IMR-90 (cell line): ENCODE measurements around the gene ATG9A. TPM values are rescaled to one million over a fixed set of nuclear protein-coding genes. Genes with fewer than 3 reads are reported as not detected.
A peak's percentile ranks its signal among the peaks of the same experiment; 100 is the strongest.

Source experiments
- ATAC-seq: fragments of 200-7000 bp; cut with Tn5 transposase; 2 replicates; pipeline ENCODE4 v1.9.1; 2020; ENCODE audit warnings: low read depth, mild to moderate bottlenecking, moderate library complexity
- BruUV-seq: library from RNA; stranded (reverse); fragments of 400-500 nt; replicated peaks from 2 replicates; lab custom pipeline; 2021; lab: Mats Ljungman, UMichigan
- CTCF ChIA-PET: fragments of 300-600 bp; formaldehyde crosslinking; extraction: SDS; loops from one replicate; lab custom pipeline; 2021; ENCODE audit warnings: antibody characterized with exemption; lab: Yijun Ruan, JAX
- POLR2A ChIA-PET: fragments of 300-600 bp; sonication (Branson Sonifier 250); formaldehyde crosslinking; loops from one replicate; lab custom pipeline; 2022; ENCODE audit warnings: antibody characterized with exemption; ENCODE audit not compliant: unreplicated experiment; lab: Charles Lee
- DNase-seq: peaks from one replicate; pipeline ENCODE4 v3.0.0; 2013
- H2AFZ ChIP-seq: replicated peaks from 2 replicates; pipeline ENCODE3; 2013; ENCODE audit warnings: low read length, mild to moderate bottlenecking; ENCODE audit not compliant: poor library complexity
- H2AK5ac ChIP-seq: 2 replicates; pipeline ENCODE4 v1.6.1; 2013; ENCODE audit warnings: low read depth, low read length, inconsistent platforms
- H2AK9ac ChIP-seq: replicated peaks from 2 replicates; pipeline ENCODE3; 2013; ENCODE audit warnings: mild to moderate bottlenecking, low read depth, low read length, moderate library complexity; ENCODE audit not compliant: poor library complexity
- H2BK120ac ChIP-seq: 2 replicates; pipeline ENCODE4 v1.6.1; 2013; ENCODE audit warnings: low read depth, low read length, inconsistent platforms
- H2BK15ac ChIP-seq: 3 replicates; pipeline ENCODE4 v1.6.1; 2013; ENCODE audit warnings: low read depth, low read length, inconsistent platforms
- H2BK20ac ChIP-seq: 2 replicates; pipeline ENCODE4 v1.6.1; 2013; ENCODE audit warnings: low read depth, mild to moderate bottlenecking, inconsistent platforms, low read length, moderate library complexity
- H2BK5ac ChIP-seq: 2 replicates; pipeline ENCODE4 v1.6.1; 2013; ENCODE audit warnings: mild to moderate bottlenecking, low read depth, low read length, inconsistent platforms; ENCODE audit not compliant: poor library complexity, severe bottlenecking
- H3K14ac ChIP-seq: replicated peaks from 2 replicates; pipeline ENCODE4 v1.6.1; 2013; ENCODE audit warnings: low read depth, low read length, inconsistent platforms
- H3K18ac ChIP-seq: 2 replicates; pipeline ENCODE4 v1.6.1; 2013; ENCODE audit warnings: low read depth, low read length, control low read depth
- H3K23ac ChIP-seq: 2 replicates; pipeline ENCODE4 v1.6.1; 2013; ENCODE audit warnings: low read depth, low read length, inconsistent platforms
- H3K27ac ChIP-seq: 2 replicates; pipeline ENCODE4 v1.5.1; 2013; ENCODE audit warnings: mild to moderate bottlenecking, control low read depth, low read length; ENCODE audit not compliant: insufficient read depth
- H3K27me3 ChIP-seq: 2 replicates; pipeline ENCODE4 v1.6.1; 2013; ENCODE audit warnings: low read length; ENCODE audit not compliant: control insufficient read depth, insufficient read depth
- H3K36me3 ChIP-seq: 2 replicates; pipeline ENCODE4 v1.6.1; 2013; ENCODE audit warnings: low read length, mixed read lengths; ENCODE audit not compliant: control insufficient read depth, insufficient read depth
- H3K4ac ChIP-seq: 2 replicates; pipeline ENCODE4 v1.6.1; 2013; ENCODE audit warnings: low read depth, low read length, inconsistent platforms
- H3K4me1 ChIP-seq: 2 replicates; pipeline ENCODE4 v1.6.1; 2013; ENCODE audit warnings: low read length, mixed read lengths; ENCODE audit not compliant: control insufficient read depth, insufficient read depth
- H3K4me2 ChIP-seq: 2 replicates; pipeline ENCODE4 v1.6.1; 2013; ENCODE audit warnings: low read depth, mild to moderate bottlenecking, control low read depth, low read length, moderate library complexity
- H3K4me3 ChIP-seq: 2 replicates; pipeline ENCODE4 v1.5.1; 2013; ENCODE audit warnings: low read depth, mild to moderate bottlenecking, control low read depth, low read length, moderate library complexity; ENCODE audit not compliant: insufficient read depth
- H3K56ac ChIP-seq: 2 replicates; pipeline ENCODE4 v1.6.1; 2013; ENCODE audit warnings: low read length, inconsistent platforms; ENCODE audit not compliant: insufficient read depth; ENCODE audit errors: extremely low read depth
- H3K79me1 ChIP-seq, 2 experiments: 2 replicates each; pipeline ENCODE4 v1.6.1; 2013; ENCODE audit warnings: low read length in 2 of 2, inconsistent platforms in 1 of 2, low read depth in 1 of 2
- H3K9ac ChIP-seq: 2 replicates; pipeline ENCODE4 v1.6.1; 2013; ENCODE audit warnings: low read depth, low read length, control low read depth
- H3K9me1 ChIP-seq: 2 replicates; pipeline ENCODE4 v1.6.1; 2013; ENCODE audit warnings: low read length, inconsistent platforms; ENCODE audit not compliant: insufficient read depth
- H3K9me3 ChIP-seq: 2 replicates; pipeline ENCODE4 v1.6.1; 2013; ENCODE audit warnings: low read length; ENCODE audit not compliant: control insufficient read depth, insufficient read depth
- H4K20me1 ChIP-seq: 2 replicates; pipeline ENCODE4 v1.6.1; 2013; ENCODE audit warnings: low read length, inconsistent platforms; ENCODE audit not compliant: insufficient read depth
- H4K5ac ChIP-seq: 2 replicates; pipeline ENCODE4 v1.6.1; 2013; ENCODE audit warnings: mild to moderate bottlenecking, low read depth, low read length, control low read depth
- H4K8ac ChIP-seq, 2 experiments: 2 replicates each; pipeline ENCODE4 v1.6.1; 2013; ENCODE audit warnings: low read depth in 2 of 2, low read length in 2 of 2, control low read depth in 1 of 2, inconsistent platforms in 1 of 2
- H4K91ac ChIP-seq: 2 replicates; pipeline ENCODE4 v1.6.1; 2013; ENCODE audit warnings: low read depth, low read length, inconsistent platforms; ENCODE audit not compliant: insufficient read depth
- FOS ChIP-seq: fragments of 150-350 bp; IDR thresholded peaks from 2 replicates; pipeline ENCODE4 v1.6.1; 2016; ENCODE audit warnings: low read depth, low read length
- MAFK ChIP-seq: IDR thresholded peaks from 2 replicates; pipeline ENCODE4 v1.6.1; 2012; ENCODE audit warnings: low read depth, low read length, improper control_type of control experiment
- MAZ ChIP-seq: IDR thresholded peaks from 2 replicates; pipeline ENCODE4 v1.6.1; 2012; ENCODE audit warnings: low read depth, mild to moderate bottlenecking, low read length, improper control_type of control experiment, moderate library complexity, borderline replicate concordance
- WGBS, 2 experiments: methylation state at CpG; one replicate each; pipeline versions ENCODE4 v1.1.5 to v1.1.7; 2013; ENCODE audit warnings: missing lambda C conversion rate in 2 of 2; ENCODE audit not compliant: insufficient read length in 1 of 2; ENCODE audit errors: extremely low coverage in 2 of 2; 5-methylcytosine and 5-hydroxymethylcytosine counted together
- dilution Hi-C: fragments of 300-500 bp; cut with HindIII; formaldehyde crosslinking; loops from one replicate; pipeline ENCODE4 v1.14.3; 2018; ENCODE audit warnings: low sequenced_read_pairs; ENCODE audit not compliant: unreplicated experiment
- in situ Hi-C: fragments of 300-500 bp; cut with MboI; formaldehyde crosslinking; loops from 3 replicates; pipeline ENCODE4 v1.14.3; 2019; ENCODE audit warnings: low sequenced_read_pairs, inconsistent platforms, mixed read lengths
- intact Hi-C: fragments of 100-400 bp; cut with micrococcal nuclease; formaldehyde crosslinking; loops from 2 replicates; pipeline ENCODE4 v1.10.0; 2022
- polyA plus RNA-seq, 3 experiments: library from polyadenylated mRNA; depleted of rRNA; stranded (reverse); fragments of >200 nt; gene quantifications; 2 replicates each; pipeline ENCODE4 v1.2.3, GENCODE V29; 2012; ENCODE audit warnings: low replicate concordance in 1 of 3
- total RNA-seq: library from RNA; depleted of rRNA; stranded (reverse); fragments of >200 nt; gene quantifications from 2 replicates; pipeline ENCODE4 v1.2.3, GENCODE V29; 2012
- TF ChIP-seq, protein P1 (sequence below): fragments of 150-350 bp; IDR thresholded peaks from 2 replicates; pipeline ENCODE4 v1.6.1; 2017; ENCODE audit warnings: mild to moderate bottlenecking, antibody characterized with exemption, low read length, low read depth

Gene ATG9A
- total and polyA plus RNA-seq, 2 of the 4 experiments (the other 2 are of a cell fraction): 35.1 to 58.3 TPM

DNA sequence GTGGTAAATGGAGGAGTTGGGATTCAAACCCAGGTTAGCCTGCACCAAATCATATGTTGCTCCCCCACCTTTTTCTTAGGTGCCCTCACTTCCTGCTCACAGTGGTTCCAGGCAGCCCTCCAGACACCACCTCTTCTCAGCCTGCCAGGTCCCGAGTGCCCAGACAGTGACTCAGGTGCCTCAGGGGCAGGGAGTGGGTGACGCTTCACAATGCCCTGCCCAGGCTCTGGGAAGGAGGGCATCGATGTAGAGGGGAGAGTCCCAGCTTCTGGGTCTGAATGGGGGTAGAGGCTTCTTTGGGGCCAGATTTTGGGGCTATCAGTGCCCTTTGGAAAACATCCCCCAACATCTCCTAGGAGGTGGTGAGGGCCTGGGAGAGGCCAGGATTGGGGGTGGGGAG lies 44.5 kb upstream of the ATG9A start:
- H4K5ac ChIP-seq: peak overlapping the region; percentile 75; the same call in 1 of the 2 replicates
- POLR2A ChIA-PET: no interaction called here
- peak overlapping the region; percentile 69; the same call in 1 of the 2 replicates for H3K27ac ChIP-seq
- peak overlapping the region; percentile 68 for H3K18ac ChIP-seq
- no CpG with 5 or more reads among the region's 3 CpGs for WGBS, 2 experiments
- peak overlapping the region; percentile 84 for H2BK5ac ChIP-seq
- H3K9me3 ChIP-seq: no peaks in the 10 kb centered on the region
- H3K79me1 ChIP-seq: no peaks in the 10 kb centered on the region; a peak in 1 of 4 replicates
- H2BK15ac ChIP-seq: peak overlapping the region; percentile 68; the same call in 2 of the 3 replicates
- intact Hi-C loops (no loop called here), in situ Hi-C loops (no loop called here), dilution Hi-C loops (no loop called here)
- peak overlapping the region; percentile 44 for H3K14ac ChIP-seq
- no peak overlapping the region for H3K4me2 ChIP-seq
- TF ChIP-seq MAFK (no peak), MAZ (no peak), FOS (0 out of 2 replicates have a peak, but pooled peaks have one; percentile 14)
- TF ChIP-seq, protein P1, sequence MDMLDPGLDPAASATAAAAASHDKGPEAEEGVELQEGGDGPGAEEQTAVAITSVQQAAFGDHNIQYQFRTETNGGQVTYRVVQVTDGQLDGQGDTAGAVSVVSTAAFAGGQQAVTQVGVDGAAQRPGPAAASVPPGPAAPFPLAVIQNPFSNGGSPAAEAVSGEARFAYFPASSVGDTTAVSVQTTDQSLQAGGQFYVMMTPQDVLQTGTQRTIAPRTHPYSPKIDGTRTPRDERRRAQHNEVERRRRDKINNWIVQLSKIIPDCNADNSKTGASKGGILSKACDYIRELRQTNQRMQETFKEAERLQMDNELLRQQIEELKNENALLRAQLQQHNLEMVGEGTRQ: no peak
- peak overlapping the region; percentile 82 for H2AFZ ChIP-seq
- DNase-seq (no peak), ATAC-seq (no peak)
- H2AK9ac ChIP-seq: peak overlapping the region; percentile 94
- peak overlapping the region; percentile 87 for H2AK5ac ChIP-seq
- peak overlapping the region; percentile 10; the same call in 1 of the 2 replicates for H3K9ac ChIP-seq
- peak overlapping the region; percentile 77 for H3K4ac ChIP-seq
- H4K91ac ChIP-seq: peak overlapping the region; percentile 84
- H2BK20ac ChIP-seq: peak overlapping the region; percentile 47
- H3K27me3 ChIP-seq: peaks cover 7% of the 10 kb centered on the region; the same call in 1 of the 2 replicates
- CTCF ChIA-PET: interaction anchor here (1.2 kb wide), 1 partner anchor 21 kb away, joined by 6 read pairs; no protein-coding TSS in a partner anchor
- peak overlapping the region; percentile 87 for H2BK120ac ChIP-seq
- H3K4me1 ChIP-seq: peaks cover 20% of the 10 kb centered on the region
- no TSS peak for BruUV-seq
- no peak overlapping the region for H3K56ac ChIP-seq
- H4K8ac ChIP-seq: peak overlapping the region; percentile 2 to 65; a peak in 3 of 4 replicates
- H3K9me1 ChIP-seq: peaks cover 13% of the 10 kb centered on the region
- H3K23ac ChIP-seq: peak overlapping the region; percentile 21
- H4K20me1 ChIP-seq: no peaks in the 10 kb centered on the region
- no peaks in the 10 kb centered on the region for H3K36me3 ChIP-seq
- no peak overlapping the region for H3K4me3 ChIP-seq
